Pancreas (tissue), 10 donors: ENCODE results near the gene PRKAR2B. TPM values are rescaled to one million over a fixed set of nuclear protein-coding genes. Genes with fewer than 3 reads are reported as not detected.
A peak's percentile ranks its signal among the peaks of the same experiment; 100 is the strongest.

Experiments used
- ATAC-seq, 4 donors: fragments of 200-7000 bp; cut with Tn5 transposase; one replicate each; pipeline versions ENCODE4 v1.8.0 to v1.9.1; 2020; ENCODE audit warnings: mild to moderate bottlenecking in 4 of 4, moderate library complexity in 4 of 4
- DNase-seq, 6 donors: peaks; one replicate each; pipeline ENCODE4 v3.0.0-alpha.2; 2020
- FAIRE-seq: peaks from 2 replicates; lab custom pipeline; 2012; peaks lifted over from hg19 to GRCh38; lab: Jason Lieb, UNC
- H3K27ac ChIP-seq, 4 donors: fragments of 200-600 bp; sonication (generic); 1 replicate in 3 of 4; 2 replicates in 1 of 4; pipeline versions ENCODE4 v1.5.0 to v1.8.0; 2020
- H3K27me3 ChIP-seq, 4 donors: fragments of 200-600 bp; one replicate each; pipeline ENCODE4 v1.8.0; 2021
- H3K36me3 ChIP-seq, 3 donors: fragments of 200-600 bp; sonication (generic) in 1 of 3; one replicate each; pipeline versions ENCODE4 v1.5.0 to v1.8.0; 2020 to 2021
- H3K4me1 ChIP-seq, 3 donors: fragments of 200-600 bp; one replicate each; pipeline ENCODE4 v1.8.0; 2021
- H3K4me3 ChIP-seq, 4 donors: fragments of 200-600 bp; sonication (generic) in 2 of 4; one replicate each; pipeline versions ENCODE4 v1.5.0 to v1.8.0; 2020 to 2021
- H3K9me3 ChIP-seq, 4 donors: fragments of 200-600 bp; one replicate each; pipeline ENCODE4 v1.8.0; 2021
- CTCF ChIP-seq, 4 donors: fragments of 200-600 bp; sonication (generic) in 3 of 4; IDR thresholded peaks; one replicate each; pipeline versions ENCODE4 v1.5.0 to v1.8.0; 2021; ENCODE audit warnings: antibody characterized with exemption in 4 of 4
- WGBS, 2 donors: extraction: QIAGEN DNeasy Blood & Tissue Kit; methylation state at CpG; one replicate each; pipeline ENCODE4 v1.1.7; 2013; 5-methylcytosine and 5-hydroxymethylcytosine counted together
- intact Hi-C, 3 donors: fragments of 100-400 bp; cut with DNase I; formaldehyde crosslinking; loops; one replicate each; pipeline versions ENCODE4 v1.11.1 to v1.14.2; 2022
- polyA plus RNA-seq, 2 donors: library from polyadenylated mRNA; stranded (reverse); fragments of 200-250 nt; gene quantifications; one replicate each; pipeline ENCODE4 v1.2.3, GENCODE V29; 2013
- total RNA-seq, 6 donors: library from RNA; stranded (reverse); fragmentation: NEBNext Ultra II Directional in 4 of 6; extraction: Animal tissue kit (Norgen Biotek cat#: 25700) in 4 of 6; gene quantifications; one replicate each; pipeline versions ENCODE4 v1.2.1 to v1.2.4, GENCODE V29; 2021 to 2023
- donor health status: healthy with polysubstance abuse.
- donor health status: DM: no; HTN: no; CAD: no; lungs with moderate emphysema.
- donor health status: DM: no; HTN: no; CAD: no.
- donor health status: control.
- donor health status: control.
- donor health status: Bipolar disorder and iron deficiency.
- donor health status: DM: yes; HTN: yes; CAD: no.
- donor health status: DM: no; HTN: no; CAD: no.
- donor health status: DM: no; HTN: no; CAD: no.
- donor health status: DM: yes; HTN: yes; CAD: no.

Gene PRKAR2B
- total and polyA plus RNA-seq, 8 donors: 5.8 to 9.9 (median 7.6) TPM

- no peaks in the 10 kb centered on the region for H3K9me3 ChIP-seq
- FAIRE-seq (no peak), DNase-seq (no peak), ATAC-seq (no peak)
- no peaks in the 10 kb centered on the region for H3K4me1 ChIP-seq
- no peak for TF ChIP-seq CTCF (IDR thresholded peaks at IDR 0.05)
- intact Hi-C loops: no loop called here
- H3K36me3 ChIP-seq: no peaks in the 10 kb centered on the region
- H3K4me3 ChIP-seq: no peak overlapping the region
- H3K27me3 ChIP-seq: no peaks in the 10 kb centered on the region
- no peak overlapping the region for H3K27ac ChIP-seq
- WGBS, 2 donors: 76% methylated on average over 6 of the region's 6 CpGs
These were observed 75.0 kb downstream of the PRKAR2B start for GRCh38 chr7:107119376-107120105.

- no peak overlapping the region for H3K27ac ChIP-seq
- H3K36me3 ChIP-seq: no peaks in the 10 kb centered on the region
- DNase-seq (no peak), ATAC-seq (no peak), FAIRE-seq (no peak)
- no peak for TF ChIP-seq CTCF (IDR thresholded peaks at IDR 0.05)
- no peak overlapping the region for H3K4me3 ChIP-seq
- 34 to 52% methylated on average over 4 of the region's 4 CpGs for WGBS, 2 donors
- no peaks in the 10 kb centered on the region for H3K27me3 ChIP-seq
- intact Hi-C loops: no loop called here
- H3K9me3 ChIP-seq: no peaks in the 10 kb centered on the region
- no peaks in the 10 kb centered on the region for H3K4me1 ChIP-seq
These were observed 78.0 kb downstream of the PRKAR2B start for GRCh38 chr7:107122486-107122911.

- intact Hi-C loops: no loop called here
- no peaks in the 10 kb centered on the region for H3K36me3 ChIP-seq
- DNase-seq (no peak), FAIRE-seq (no peak), ATAC-seq (no peak)
- WGBS, 2 donors: 91 to 93% methylated on average over 4 of the region's 4 CpGs
- H3K9me3 ChIP-seq: no peaks in the 10 kb centered on the region
- H3K27me3 ChIP-seq: no peaks in the 10 kb centered on the region
- H3K4me1 ChIP-seq: no peaks in the 10 kb centered on the region
- no peak for TF ChIP-seq CTCF (IDR thresholded peaks at IDR 0.05)
- H3K27ac ChIP-seq: no peak overlapping the region
- H3K4me3 ChIP-seq: no peak overlapping the region
These were observed 78.9 kb downstream of the PRKAR2B start for GRCh38 chr7:107123392-107123791.

- WGBS, 2 donors: 71 to 73% methylated on average over 5 of the region's 5 CpGs
- ATAC-seq: peak in 1 of 4 donors; percentile 53
- TF ChIP-seq CTCF (IDR thresholded peaks at IDR 0.05): no peak
- H3K9me3 ChIP-seq: no peaks in the 10 kb centered on the region
- no peak for DNase-seq
- no peak overlapping the region for H3K4me3 ChIP-seq
- no peaks in the 10 kb centered on the region for H3K36me3 ChIP-seq
- H3K4me1 ChIP-seq: no peaks in the 10 kb centered on the region
- H3K27ac ChIP-seq: no peak overlapping the region
- FAIRE-seq: no peak
- intact Hi-C loops: no loop called here
- H3K27me3 ChIP-seq: no peaks in the 10 kb centered on the region
These were observed 81.0 kb downstream of the PRKAR2B start for GRCh38 chr7:107125475-107125874.

- H3K4me1 ChIP-seq: no peaks in the 10 kb centered on the region
- no peaks in the 10 kb centered on the region for H3K27me3 ChIP-seq
- no peak overlapping the region for H3K27ac ChIP-seq
- FAIRE-seq: no peak
- no peak for DNase-seq
- no peaks in the 10 kb centered on the region for H3K36me3 ChIP-seq
- H3K9me3 ChIP-seq: no peaks in the 10 kb centered on the region
- no peak for ATAC-seq
- no peak for TF ChIP-seq CTCF (IDR thresholded peaks at IDR 0.05)
- no peak overlapping the region for H3K4me3 ChIP-seq
- intact Hi-C loops: no loop called here
- WGBS, 2 donors: 87 to 89% methylated on average over 2 of the region's 2 CpGs
These were observed 83.7 kb downstream of the PRKAR2B start for GRCh38 chr7:107128217-107128616.
